ENCODE measurements around the gene TMEM121.

DNA sequence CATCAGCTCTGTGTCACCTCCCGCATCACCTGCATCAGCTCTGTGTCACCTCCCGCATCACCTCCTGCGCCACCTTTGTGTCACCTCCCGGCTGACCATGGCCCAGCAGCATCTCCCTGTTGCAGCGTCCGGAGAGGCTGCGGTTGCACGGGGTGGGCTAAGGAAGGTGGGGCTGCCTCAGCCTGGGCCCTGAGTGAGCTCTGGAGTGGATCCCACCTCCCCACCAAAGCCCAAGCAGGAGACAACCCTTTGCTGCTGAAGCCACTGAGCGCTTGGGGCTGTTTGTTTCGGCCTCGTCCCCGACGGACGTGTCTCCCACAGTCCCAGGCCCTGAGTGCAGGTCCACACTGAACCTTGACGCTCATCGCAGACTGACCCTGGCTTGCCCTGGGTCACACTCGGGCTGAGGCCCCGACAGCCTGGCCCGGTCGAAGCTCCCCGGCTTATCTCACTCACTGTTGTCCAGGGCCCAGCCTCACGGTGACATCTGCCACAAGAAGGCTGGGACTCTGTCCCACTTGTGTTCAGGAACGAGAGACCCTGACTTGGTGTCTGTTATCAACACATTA lies 12.2 kb downstream of the TMEM121 start:
- TF ChIP-seq, protein P1, sequence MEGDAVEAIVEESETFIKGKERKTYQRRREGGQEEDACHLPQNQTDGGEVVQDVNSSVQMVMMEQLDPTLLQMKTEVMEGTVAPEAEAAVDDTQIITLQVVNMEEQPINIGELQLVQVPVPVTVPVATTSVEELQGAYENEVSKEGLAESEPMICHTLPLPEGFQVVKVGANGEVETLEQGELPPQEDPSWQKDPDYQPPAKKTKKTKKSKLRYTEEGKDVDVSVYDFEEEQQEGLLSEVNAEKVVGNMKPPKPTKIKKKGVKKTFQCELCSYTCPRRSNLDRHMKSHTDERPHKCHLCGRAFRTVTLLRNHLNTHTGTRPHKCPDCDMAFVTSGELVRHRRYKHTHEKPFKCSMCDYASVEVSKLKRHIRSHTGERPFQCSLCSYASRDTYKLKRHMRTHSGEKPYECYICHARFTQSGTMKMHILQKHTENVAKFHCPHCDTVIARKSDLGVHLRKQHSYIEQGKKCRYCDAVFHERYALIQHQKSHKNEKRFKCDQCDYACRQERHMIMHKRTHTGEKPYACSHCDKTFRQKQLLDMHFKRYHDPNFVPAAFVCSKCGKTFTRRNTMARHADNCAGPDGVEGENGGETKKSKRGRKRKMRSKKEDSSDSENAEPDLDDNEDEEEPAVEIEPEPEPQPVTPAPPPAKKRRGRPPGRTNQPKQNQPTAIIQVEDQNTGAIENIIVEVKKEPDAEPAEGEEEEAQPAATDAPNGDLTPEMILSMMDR (IDR thresholded peaks at IDR 0.05; ENCODE audit: low read depth, low read length, poor library complexity, severe bottlenecking) = no peak
- no peak for TF ChIP-seq EZH2phosphoT487 (IDR thresholded peaks at IDR 0.05; ENCODE audit: borderline replicate concordance, low read length)
